Smooth muscle cell (in vitro differentiated cells): ENCODE measurements around the gene ALG5. TPM values are rescaled to one million over a fixed set of nuclear protein-coding genes. Genes with fewer than 3 reads are reported as not detected.

Experiments
- DNase-seq: peaks from one replicate; lab custom pipeline; 2025; ENCODE audit not compliant: unreplicated experiment; lab: John Stamatoyannopoulos, UW
- H2AFZ ChIP-seq: fragments of 200-600 bp; sonication (generic); 2 replicates; pipeline ENCODE4 v1.6.0; 2016; ENCODE audit warnings: antibody characterized with exemption, low read depth, mild to moderate bottlenecking
- H3F3A ChIP-seq: fragments of 200-600 bp; sonication (generic); 2 replicates; pipeline ENCODE4 v1.6.0; 2017; ENCODE audit warnings: antibody characterized with exemption, low read depth
- H3K27ac ChIP-seq: fragments of 200-600 bp; sonication (generic); 2 replicates; pipeline ENCODE4 v1.5.1; 2016; ENCODE audit warnings: low read depth, mild to moderate bottlenecking
- H3K27me3 ChIP-seq: fragments of 200-600 bp; sonication (generic); 2 replicates; pipeline ENCODE4 v1.6.1; 2016; ENCODE audit warnings: low read depth, mild to moderate bottlenecking
- H3K36me3 ChIP-seq: fragments of 200-600 bp; sonication (generic); 2 replicates; pipeline ENCODE4 v1.5.1; 2016; ENCODE audit warnings: low read depth
- H3K4me1 ChIP-seq: fragments of 200-600 bp; sonication (generic); 2 replicates; pipeline ENCODE4 v1.5.1; 2016; ENCODE audit warnings: low read depth
- H3K4me2 ChIP-seq: fragments of 200-600 bp; sonication (generic); 2 replicates; pipeline ENCODE4 v1.6.0; 2016; ENCODE audit warnings: mild to moderate bottlenecking
- H3K4me3 ChIP-seq: fragments of 200-600 bp; sonication (generic); 2 replicates; pipeline ENCODE4 v1.5.1; 2016; ENCODE audit warnings: mild to moderate bottlenecking
- H3K79me2 ChIP-seq: fragments of 200-600 bp; sonication (generic); 2 replicates; pipeline ENCODE4 v1.6.0; 2016; ENCODE audit warnings: low read depth, mild to moderate bottlenecking
- H3K9ac ChIP-seq: fragments of 200-600 bp; sonication (generic); 2 replicates; pipeline ENCODE4 v1.6.0; 2016; ENCODE audit warnings: low read depth
- H3K9me3 ChIP-seq: fragments of 200-600 bp; sonication (generic); replicated peaks from 2 replicates; pipeline ENCODE4 v1.5.1; 2016; ENCODE audit warnings: low read depth
- H4K20me1 ChIP-seq: fragments of 200-600 bp; sonication (generic); 2 replicates; pipeline ENCODE4 v1.6.0; 2016; ENCODE audit warnings: low read depth
- WGBS: methylation state at CpG from one replicate; pipeline ENCODE4 v1.1.7; 2016; ENCODE audit warnings: low lambda C conversion rate; 5-methylcytosine and 5-hydroxymethylcytosine counted together
- polyA plus RNA-seq: library from polyadenylated mRNA; unstranded; fragments of >200 nt; fragmentation: Nextera tagmentation; extraction: Ambion mirVana; gene quantifications from 2 replicates; pipeline ENCODE4 v1.2.1, GENCODE V29; 2016
- total RNA-seq: library from RNA; depleted of rRNA; stranded (reverse); fragments of >200 nt; gene quantifications from 2 replicates; pipeline ENCODE4 v1.2.3, GENCODE V29; 2014
- TF ChIP-seq, protein P1 (sequence below): fragments of 200-600 bp; sonication (generic); IDR thresholded peaks from 2 replicates; pipeline ENCODE4 v1.5.1; 2017; ENCODE audit warnings: borderline replicate concordance, mild to moderate bottlenecking, antibody characterized with exemption; ENCODE audit not compliant: insufficient read depth, poor library complexity, severe bottlenecking

The ALG5 gene
- total and polyA plus RNA-seq, 2 experiments from 2014 or later, result 68.1 to 68.5 TPM

DNA sequence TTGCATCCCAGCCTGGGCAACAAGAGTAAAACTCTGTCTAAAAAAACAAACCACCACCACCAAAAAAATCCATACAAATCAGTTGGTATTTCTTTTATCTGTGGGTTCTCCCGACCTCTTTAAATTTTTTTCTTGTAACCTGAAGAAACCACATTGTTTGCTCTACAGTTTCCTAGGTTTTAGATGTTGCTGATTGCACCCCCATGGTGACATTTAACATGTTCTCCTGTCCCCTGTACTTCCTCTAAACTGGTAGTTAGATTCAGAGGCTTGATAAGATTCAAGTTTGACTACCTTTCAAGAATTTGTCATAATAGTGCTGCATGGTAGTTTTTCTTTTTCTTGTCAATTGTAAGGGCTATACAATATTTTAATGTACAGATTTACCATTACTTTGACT, 24.0 kb downstream of the ALG5 start:
- H3K4me1 ChIP-seq, result no peaks in the 10 kb centered on the region
- H3F3A ChIP-seq, result no peaks in the 10 kb centered on the region
- no peak overlapping the region for H3K4me2 ChIP-seq
- no peaks in the 10 kb centered on the region for H4K20me1 ChIP-seq
- peaks cover 6% of the 10 kb centered on the region for H3K9me3 ChIP-seq
- peaks cover 19% of the 10 kb centered on the region for H3K36me3 ChIP-seq
- H3K9ac ChIP-seq, result no peak overlapping the region
- no peak overlapping the region for H3K27ac ChIP-seq
- H3K4me3 ChIP-seq, result no peak overlapping the region
- no peak for DNase-seq
- WGBS, result 88% methylated on average over 1 of the region's 1 CpG
- no peaks in the 10 kb centered on the region for H3K27me3 ChIP-seq
- TF ChIP-seq, protein P1, sequence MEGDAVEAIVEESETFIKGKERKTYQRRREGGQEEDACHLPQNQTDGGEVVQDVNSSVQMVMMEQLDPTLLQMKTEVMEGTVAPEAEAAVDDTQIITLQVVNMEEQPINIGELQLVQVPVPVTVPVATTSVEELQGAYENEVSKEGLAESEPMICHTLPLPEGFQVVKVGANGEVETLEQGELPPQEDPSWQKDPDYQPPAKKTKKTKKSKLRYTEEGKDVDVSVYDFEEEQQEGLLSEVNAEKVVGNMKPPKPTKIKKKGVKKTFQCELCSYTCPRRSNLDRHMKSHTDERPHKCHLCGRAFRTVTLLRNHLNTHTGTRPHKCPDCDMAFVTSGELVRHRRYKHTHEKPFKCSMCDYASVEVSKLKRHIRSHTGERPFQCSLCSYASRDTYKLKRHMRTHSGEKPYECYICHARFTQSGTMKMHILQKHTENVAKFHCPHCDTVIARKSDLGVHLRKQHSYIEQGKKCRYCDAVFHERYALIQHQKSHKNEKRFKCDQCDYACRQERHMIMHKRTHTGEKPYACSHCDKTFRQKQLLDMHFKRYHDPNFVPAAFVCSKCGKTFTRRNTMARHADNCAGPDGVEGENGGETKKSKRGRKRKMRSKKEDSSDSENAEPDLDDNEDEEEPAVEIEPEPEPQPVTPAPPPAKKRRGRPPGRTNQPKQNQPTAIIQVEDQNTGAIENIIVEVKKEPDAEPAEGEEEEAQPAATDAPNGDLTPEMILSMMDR, result no peak
- no peaks in the 10 kb centered on the region for H3K79me2 ChIP-seq
- H2AFZ ChIP-seq, result no peak overlapping the region

DNA sequence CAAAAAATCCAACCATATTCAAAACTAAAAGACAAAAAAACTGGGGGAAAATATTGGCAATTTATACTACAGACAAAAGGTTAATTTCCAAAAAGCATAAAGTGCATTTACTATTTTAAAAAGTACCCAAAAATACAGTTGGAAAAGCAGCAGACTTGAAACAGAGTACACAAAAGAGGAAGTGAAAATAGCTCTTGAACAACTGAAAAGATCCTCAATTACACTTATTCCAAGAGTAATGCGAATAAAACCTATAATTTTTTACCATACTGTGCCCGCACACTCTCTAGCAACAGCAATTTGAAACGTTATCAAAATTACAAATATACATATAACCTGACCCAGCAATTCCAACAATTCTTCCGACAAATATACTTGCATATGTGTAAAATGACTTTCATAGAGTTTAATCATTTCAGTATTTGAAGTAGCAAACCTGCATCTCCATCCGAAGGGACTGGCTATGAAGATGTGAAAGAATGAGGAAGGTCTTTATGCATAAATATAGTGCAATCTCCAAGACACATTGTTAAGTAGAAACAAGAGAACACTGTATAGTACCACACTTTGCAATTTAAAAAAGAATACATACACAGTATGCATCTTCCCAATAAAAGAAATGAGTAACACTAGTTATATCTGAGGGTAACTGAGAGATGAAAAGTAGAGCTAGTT, 25.4 kb downstream of the ALG5 start:
- H3K27me3 ChIP-seq, result no peaks in the 10 kb centered on the region
- 97% methylated on average over 5 of the region's 5 CpGs for WGBS
- H3K4me2 ChIP-seq, result no peak overlapping the region
- H4K20me1 ChIP-seq, result no peaks in the 10 kb centered on the region
- H3K9ac ChIP-seq, result no peak overlapping the region
- H3K9me3 ChIP-seq, result peaks cover 6% of the 10 kb centered on the region
- H3K27ac ChIP-seq, result no peak overlapping the region
- no peaks in the 10 kb centered on the region for H3F3A ChIP-seq
- DNase-seq, result no peak
- H2AFZ ChIP-seq, result no peak overlapping the region
- H3K79me2 ChIP-seq, result no peaks in the 10 kb centered on the region
- TF ChIP-seq, protein P1, result no peak
- H3K4me3 ChIP-seq, result no peak overlapping the region
- peaks cover 19% of the 10 kb centered on the region for H3K36me3 ChIP-seq
- no peaks in the 10 kb centered on the region for H3K4me1 ChIP-seq

DNA sequence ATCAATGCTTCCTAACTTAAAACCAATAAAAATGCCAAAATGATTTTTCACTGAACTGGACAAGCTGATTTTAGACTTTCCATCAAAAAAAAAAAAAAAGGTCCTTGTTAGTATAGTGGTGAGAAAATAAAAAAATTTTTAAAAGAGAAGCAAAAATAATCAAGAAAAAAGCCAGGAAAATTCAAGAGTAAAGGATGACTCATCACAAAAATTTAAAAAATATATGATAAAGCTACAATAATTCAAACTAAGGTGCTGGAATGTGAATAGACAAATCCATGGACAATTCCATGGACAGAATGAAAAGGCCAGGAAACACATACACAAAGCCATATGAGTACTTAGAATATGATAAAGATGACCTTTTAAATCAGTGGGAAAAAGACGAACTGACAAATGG, 26.1 kb downstream of the ALG5 start:
- no peaks in the 10 kb centered on the region for H3K79me2 ChIP-seq
- H3K27me3 ChIP-seq, result no peaks in the 10 kb centered on the region
- peaks cover 6% of the 10 kb centered on the region for H3K9me3 ChIP-seq
- 97% methylated on average over 1 of the region's 1 CpG for WGBS
- H3K36me3 ChIP-seq, result peaks cover 24% of the 10 kb centered on the region
- no peaks in the 10 kb centered on the region for H3F3A ChIP-seq
- no peak overlapping the region for H3K27ac ChIP-seq
- no peaks in the 10 kb centered on the region for H4K20me1 ChIP-seq
- H2AFZ ChIP-seq, result no peak overlapping the region
- H3K4me3 ChIP-seq, result no peak overlapping the region
- no peaks in the 10 kb centered on the region for H3K4me1 ChIP-seq
- H3K9ac ChIP-seq, result no peak overlapping the region
- no peak overlapping the region for H3K4me2 ChIP-seq
- TF ChIP-seq, protein P1, result no peak
- no peak for DNase-seq

DNA sequence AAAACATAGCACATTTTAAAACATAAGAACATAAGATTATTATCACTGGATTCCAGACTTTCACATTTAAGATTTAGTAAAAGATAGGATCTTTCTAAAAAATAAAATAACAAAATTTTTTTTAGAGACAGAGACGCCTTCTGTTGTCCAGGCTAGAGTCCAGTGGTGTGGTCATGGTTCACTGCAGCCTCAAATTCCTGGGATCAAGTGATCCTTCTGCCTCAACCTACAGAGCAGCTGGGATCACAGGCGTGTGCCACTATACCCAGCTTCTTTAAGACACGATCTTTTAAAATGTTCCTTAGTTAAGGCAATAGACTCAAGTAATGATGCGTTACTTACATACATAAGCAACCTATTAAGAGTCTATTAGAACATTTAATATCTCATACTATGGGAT, 32.7 kb downstream of the ALG5 start:
- TF ChIP-seq, protein P1, result no peak
- no peaks in the 10 kb centered on the region for H4K20me1 ChIP-seq
- no peaks in the 10 kb centered on the region for H3K9me3 ChIP-seq
- peaks cover 12% of the 10 kb centered on the region for H3K36me3 ChIP-seq
- no peak overlapping the region for H3K9ac ChIP-seq
- H3K27ac ChIP-seq, result peak overlapping the region; percentile 47
- H3K27me3 ChIP-seq, result no peaks in the 10 kb centered on the region
- 93% methylated on average over 4 of the region's 4 CpGs for WGBS
- no peaks in the 10 kb centered on the region for H3K79me2 ChIP-seq
- H2AFZ ChIP-seq, result no peak overlapping the region
- H3F3A ChIP-seq, result no peaks in the 10 kb centered on the region
- peaks cover 3% of the 10 kb centered on the region for H3K4me1 ChIP-seq
- no peak for DNase-seq
- H3K4me3 ChIP-seq, result no peak overlapping the region
- no peak overlapping the region for H3K4me2 ChIP-seq
